CD4-positive, alpha-beta T cell treated with Interleukin-21 for 1 hour (primary cell): Measurements from ENCODE around the gene P2RX1.
"Not testable (repeated sequence)": the region's sequence is repeated elsewhere in the genome, so short reads cannot be mapped to it uniquely, and the experiment has no call there.

ENCODE experiments used
- DNase-seq: peaks from one replicate; pipeline ENCODE4 v3.0.0-alpha.2; 2020

Gene P2RX1

GRCh38 chr17:3951003-3951402, 34.7 kb upstream of the P2RX1 start:
- DNase-seq: no peak

- DNase-seq: no peak
Measured at GRCh38 chr17:3950584-3950983, 34.3 kb upstream of the P2RX1 start.

GRCh38 chr17:3949418-3949817, 33.2 kb upstream of the P2RX1 start:
- DNase-seq: no peak

- DNase-seq: not testable (repeated sequence)
Measured at GRCh38 chr17:3948551-3948950, 32.3 kb upstream of the P2RX1 start.

GRCh38 chr17:3947318-3947810, 31.1 kb upstream of the P2RX1 start:
- DNase-seq: no peak

- DNase-seq: no peak
Measured at GRCh38 chr17:3946711-3947235, 30.5 kb upstream of the P2RX1 start.

GRCh38 chr17:3944485-3945388, 28.5 kb upstream of the P2RX1 start:
- peak; percentile 51 for DNase-seq

GRCh38 chr17:3943240-3943891, 27.1 kb upstream of the P2RX1 start:
- no peak for DNase-seq

- DNase-seq: no peak
Measured at GRCh38 chr17:3940965-3941698, 24.9 kb upstream of the P2RX1 start.

- no peak for DNase-seq
Measured at GRCh38 chr17:3937359-3937758, 21.1 kb upstream of the P2RX1 start.

GRCh38 chr17:3935825-3936355, 19.6 kb upstream of the P2RX1 start:
- no peak for DNase-seq

- DNase-seq: peak; percentile 37
Measured at GRCh38 chr17:3935140-3935542, 18.9 kb upstream of the P2RX1 start.

- DNase-seq: no peak
Measured at GRCh38 chr17:3929764-3930163, 13.5 kb upstream of the P2RX1 start.

- no peak for DNase-seq
Measured at GRCh38 chr17:3929181-3929580, 12.9 kb upstream of the P2RX1 start.

- DNase-seq: no peak
Measured at GRCh38 chr17:3928406-3928805, 12.1 kb upstream of the P2RX1 start.

GRCh38 chr17:3927628-3928340, 11.5 kb upstream of the P2RX1 start:
- DNase-seq: no peak

GRCh38 chr17:3926860-3927627, 10.8 kb upstream of the P2RX1 start:
- DNase-seq: no peak

GRCh38 chr17:3925684-3926485, 9.6 kb upstream of the P2RX1 start:
- no peak for DNase-seq

GRCh38 chr17:3924512-3925350, 8.5 kb upstream of the P2RX1 start:
- no peak for DNase-seq
